CD14-positive monocyte (primary cell): ENCODE results near the gene ADO. TPM values are rescaled to one million over a fixed set of nuclear protein-coding genes. Genes with fewer than 3 reads are reported as not detected.

Experiments
- DNase-seq, 3 donors: peaks; one replicate each; pipeline ENCODE4 v3.0.0-alpha.2; 2011 to 2022
- H2AFZ ChIP-seq: 2 replicates; pipeline ENCODE4 v1.6.0; 2012; ENCODE audit warnings: mild to moderate bottlenecking, low read depth, low read length, inconsistent platforms; ENCODE audit not compliant: insufficient read depth, poor library complexity, severe bottlenecking
- H3K27ac ChIP-seq, 2 donors: 1 replicate in 1 of 2; 2 replicates in 1 of 2; pipeline ENCODE4 v1.5.1; 2012 to 2013; ENCODE audit warnings: low read length in 2 of 2, control low read depth in 1 of 2, inconsistent platforms in 1 of 2, low read depth in 1 of 2, mild to moderate bottlenecking in 1 of 2
- H3K27me3 ChIP-seq, 2 donors: one replicate each; pipeline versions ENCODE4 v1.6.0 to v1.6.1; 2011 to 2013; ENCODE audit warnings: low read length in 2 of 2; ENCODE audit not compliant: control insufficient read depth in 2 of 2, insufficient read depth in 2 of 2
- H3K36me3 ChIP-seq, 2 donors: replicated peaks in 1 of 2; 1 replicate in 1 of 2; 2 replicates in 1 of 2; pipeline versions ENCODE4 v1.5.1 to v1.6.1; 2012 to 2013; ENCODE audit warnings: low read length in 2 of 2, control low read depth in 1 of 2, inconsistent platforms in 1 of 2, mild to moderate bottlenecking in 1 of 2; ENCODE audit not compliant: insufficient read depth in 2 of 2, control insufficient read depth in 1 of 2
- H3K4me1 ChIP-seq, 2 donors: 1 replicate in 1 of 2; 2 replicates in 1 of 2; pipeline versions ENCODE4 v1.5.1 to v1.6.1; 2012 to 2013; ENCODE audit warnings: low read length in 2 of 2, control low read depth in 1 of 2, inconsistent platforms in 1 of 2, mild to moderate bottlenecking in 1 of 2, moderate library complexity in 1 of 2; ENCODE audit not compliant: insufficient read depth in 2 of 2, control insufficient read depth in 1 of 2
- H3K4me2 ChIP-seq: replicated peaks from 2 replicates; pipeline ENCODE3; 2012; ENCODE audit warnings: low read length, moderate library complexity, mild to moderate bottlenecking; ENCODE audit not compliant: poor library complexity, severe bottlenecking; ENCODE audit errors: extremely low read depth
- H3K4me3 ChIP-seq, 3 experiments: fragments of 200-600 bp in 1 of 3; sonication (generic) in 1 of 3; replicated peaks in 1 of 3; 1 replicate in 2 of 3; 2 replicates in 1 of 3; pipeline ENCODE4 v1.5.1; 2011 to 2013; ENCODE audit warnings: low read length in 3 of 3, mild to moderate bottlenecking in 3 of 3, control low read depth in 2 of 3, low read depth in 2 of 3, inconsistent platforms in 1 of 3, moderate library complexity in 1 of 3
- H3K79me2 ChIP-seq: 2 replicates; pipeline ENCODE4 v1.6.0; 2012; ENCODE audit warnings: mild to moderate bottlenecking, control low read depth, inconsistent platforms, low read length, moderate library complexity; ENCODE audit not compliant: insufficient read depth
- H3K9ac ChIP-seq: 2 replicates; pipeline ENCODE4 v1.6.0; 2017; ENCODE audit warnings: low read length, mild to moderate bottlenecking; ENCODE audit not compliant: insufficient read depth, poor library complexity, severe bottlenecking
- H3K9me3 ChIP-seq, 2 donors: replicated peaks in 1 of 2; 1 replicate in 1 of 2; 2 replicates in 1 of 2; pipeline versions ENCODE4 v1.5.1 to v1.6.1; 2012 to 2013; ENCODE audit warnings: low read length in 2 of 2, control low read depth in 1 of 2; ENCODE audit not compliant: control insufficient read depth in 1 of 2, insufficient read depth in 1 of 2
- H4K20me1 ChIP-seq: 2 replicates; pipeline ENCODE4 v1.6.0; 2012; ENCODE audit warnings: mild to moderate bottlenecking, low read length, control low read depth, moderate library complexity; ENCODE audit not compliant: insufficient read depth
- H3K27ac Mint-ChIP-seq, 7 donors: one replicate each; pipeline ENCODE4 v1.8.0; 2020; ENCODE audit warnings: mild to moderate bottlenecking in 7 of 7, mixed read lengths in 7 of 7, moderate library complexity in 6 of 7, inconsistent platforms in 2 of 7
- H3K27me3 Mint-ChIP-seq, 3 donors: one replicate each; pipeline ENCODE4 v1.8.0; 2021 to 2022; ENCODE audit warnings: low read depth in 3 of 3, mild to moderate bottlenecking in 3 of 3, mixed read lengths in 3 of 3, moderate library complexity in 3 of 3, inconsistent platforms in 1 of 3
- H3K36me3 Mint-ChIP-seq, 2 donors: one replicate each; pipeline ENCODE4 v1.8.0; 2020; ENCODE audit warnings: mixed read lengths in 2 of 2, inconsistent platforms in 1 of 2, mild to moderate bottlenecking in 1 of 2
- H3K4me1 Mint-ChIP-seq: one replicate; pipeline ENCODE4 v1.8.0; 2020; ENCODE audit warnings: mild to moderate bottlenecking, mixed read lengths
- H3K4me3 Mint-ChIP-seq, 2 donors: one replicate each; pipeline ENCODE4 v1.8.0; 2020; ENCODE audit warnings: mild to moderate bottlenecking in 2 of 2, mixed read lengths in 2 of 2, moderate library complexity in 1 of 2
- H3K9me3 Mint-ChIP-seq, 7 donors: one replicate each; pipeline ENCODE4 v1.8.0; 2020 to 2022; ENCODE audit warnings: mixed read lengths in 7 of 7, mild to moderate bottlenecking in 6 of 7, moderate library complexity in 6 of 7, inconsistent platforms in 2 of 7
- CTCF ChIP-seq: fragments of 200-600 bp; IDR thresholded peaks from one replicate; pipeline ENCODE4 v1.8.0; 2022; ENCODE audit warnings: antibody characterized with exemption, mild to moderate bottlenecking
- WGBS: methylation state at CpG from one replicate; pipeline ENCODE4 v1.1.5; 2013; ENCODE audit warnings: missing lambda C conversion rate; ENCODE audit not compliant: insufficient coverage; 5-methylcytosine and 5-hydroxymethylcytosine counted together
- intact Hi-C, 2 donors: fragments of 100-400 bp; cut with micrococcal nuclease; formaldehyde crosslinking; loops; one replicate each; pipeline versions ENCODE4 v1.15.0 to v1.15.1; 2023
- polyA plus RNA-seq, 3 donors: library from polyadenylated mRNA; depleted of rRNA in 1 of 3; unstranded in 2 of 3; stranded (reverse) in 1 of 3; fragments of 300-500 nt in 2 of 3; fragments of >200 nt in 1 of 3; fragmentation: Illumina TruSeq in 2 of 3; gene quantifications; 1 replicate in 2 of 3; 2 replicates in 1 of 3; pipeline ENCODE4 v1.2.3, GENCODE V29; 2012 to 2021

The ADO gene
- polyA plus RNA-seq, 3 donors, result 5.7 to 7.0 (median 6.2) TPM

- H3K4me1 ChIP-seq, result peaks cover 39 to 50% of the 10 kb centered on the region in 2 donors
- peak in 2 of 3 donors; percentile 29 to 39 for DNase-seq
- no peaks in the 10 kb centered on the region for H3K27me3 ChIP-seq
- no peak overlapping the region for H2AFZ ChIP-seq
- no peak overlapping the region for H3K9ac ChIP-seq
- peaks cover 0 to 12% (median 2%) of the 10 kb centered on the region in 7 donors for H3K9me3 Mint-ChIP-seq
- peaks cover 47% of the 10 kb centered on the region for H3K4me1 Mint-ChIP-seq
- WGBS, result 0% methylated on average over 1 of the region's 6 CpGs
- H3K36me3 Mint-ChIP-seq, result no peaks in the 10 kb centered on the region
- H4K20me1 ChIP-seq, result no peaks in the 10 kb centered on the region
- H3K9me3 ChIP-seq, result peaks cover under 1 to 2% of the 10 kb centered on the region in 2 donors
- H3K4me3 ChIP-seq, result peak overlapping the region in 1 of 3 experiments; percentile 32
- H3K27ac Mint-ChIP-seq, result peak overlapping the region in 6 of 7 donors; percentile 3 to 72 (median 50)
- TF ChIP-seq CTCF, result no peak
- H3K36me3 ChIP-seq, result no peaks in the 10 kb centered on the region
- H3K4me2 ChIP-seq, result peak overlapping the region; percentile 41
- H3K4me3 Mint-ChIP-seq, result no peak overlapping the region
- H3K79me2 ChIP-seq, result no peaks in the 10 kb centered on the region
- peaks cover 0 to 2% (median 2%) of the 10 kb centered on the region in 3 donors for H3K27me3 Mint-ChIP-seq
- peak overlapping the region in 1 of 2 donors; percentile 7 for H3K27ac ChIP-seq
- intact Hi-C loops, result no loop called here
These were observed 48.6 kb downstream of the ADO start for GRCh38 chr10:62852961-62853702.

GRCh38 chr10:62853710-62854109 lies 49.2 kb downstream of the ADO start:
- no peak overlapping the region for H3K9ac ChIP-seq
- no peaks in the 10 kb centered on the region for H3K36me3 ChIP-seq
- Mint-ChIP-seq H3K4me3 (peak overlapping the region; percentile 9 to 56), H3K27me3 (peaks cover 0 to 2% (median 2%) of the 10 kb centered on the region in 3 donors), H3K4me1 (peaks cover 47% of the 10 kb centered on the region), H3K9me3 (peaks cover 0 to 7% (median 0%) of the 10 kb centered on the region in 7 donors), H3K27ac (peak overlapping the region in 6 of 7 donors; percentile 3 to 82 (median 56)), H3K36me3 (no peaks in the 10 kb centered on the region)
- no peak overlapping the region for H2AFZ ChIP-seq
- H3K4me1 ChIP-seq, result peaks cover 39 to 50% of the 10 kb centered on the region in 2 donors
- no peaks in the 10 kb centered on the region for H3K9me3 ChIP-seq
- no peaks in the 10 kb centered on the region for H3K27me3 ChIP-seq
- no peaks in the 10 kb centered on the region for H3K79me2 ChIP-seq
- peak overlapping the region; percentile 41 for H3K4me2 ChIP-seq
- no peaks in the 10 kb centered on the region for H4K20me1 ChIP-seq
- H3K27ac ChIP-seq, result peak overlapping the region in 1 of 2 donors; percentile 7
- intact Hi-C loops, result no loop called here
- peak overlapping the region in 1 of 3 experiments; percentile 32 for H3K4me3 ChIP-seq
- TF ChIP-seq CTCF, result no peak
- WGBS, result 0% methylated on average over 2 of the region's 5 CpGs
- DNase-seq, result peak; percentile 44 to 52 (median 46)
